Neural progenitor cell (in vitro differentiated cells): ENCODE measurements around the gene FLVCR2. TPM values are rescaled to one million over a fixed set of nuclear protein-coding genes. Genes with fewer than 3 reads are reported as not detected.

Source experiments
- DNase-seq: peaks from one replicate; pipeline ENCODE4 v3.0.0-alpha.2; 2016; ENCODE audit warnings: low spot score
- H2AFZ ChIP-seq: fragments of 200-600 bp; sonication (generic); replicated peaks from 2 replicates; pipeline ENCODE4 v1.6.1; 2016; ENCODE audit warnings: antibody characterized with exemption
- H3F3A ChIP-seq: fragments of 200-600 bp; sonication (generic); 2 replicates; pipeline ENCODE4 v1.6.1; 2016; ENCODE audit warnings: antibody characterized with exemption, low read depth
- H3K27ac ChIP-seq: fragments of 200-600 bp; sonication (generic); 2 replicates; pipeline ENCODE4 v1.5.1; 2016; ENCODE audit warnings: mild to moderate bottlenecking
- H3K27me3 ChIP-seq: fragments of 200-600 bp; sonication (generic); 2 replicates; pipeline ENCODE4 v1.6.1; 2016; ENCODE audit warnings: mild to moderate bottlenecking, moderate library complexity
- H3K36me3 ChIP-seq: fragments of 200-600 bp; sonication (generic); 2 replicates; pipeline ENCODE4 v1.5.1; 2016
- H3K4me1 ChIP-seq: fragments of 200-600 bp; sonication (generic); 2 replicates; pipeline ENCODE4 v1.6.1; 2016; ENCODE audit warnings: mixed run types
- H3K4me2 ChIP-seq: fragments of 200-600 bp; sonication (generic); 2 replicates; pipeline ENCODE4 v1.6.1; 2016
- H3K4me3 ChIP-seq: fragments of 200-600 bp; sonication (generic); 2 replicates; pipeline ENCODE4 v1.5.1; 2016
- H3K79me2 ChIP-seq: fragments of 200-600 bp; sonication (generic); 2 replicates; pipeline ENCODE4 v1.6.1; 2016; ENCODE audit warnings: low read depth
- H3K9ac ChIP-seq: fragments of 200-600 bp; sonication (generic); 2 replicates; pipeline ENCODE4 v1.6.1; 2016
- H3K9me3 ChIP-seq: fragments of 200-600 bp; sonication (generic); 2 replicates; pipeline ENCODE4 v1.5.1; 2016; ENCODE audit warnings: low read depth
- H4K20me1 ChIP-seq: fragments of 200-600 bp; sonication (generic); 2 replicates; pipeline ENCODE4 v1.6.1; 2016; ENCODE audit warnings: low read depth
- H3K27ac Mint-ChIP-seq: 3 replicates; pipeline ENCODE4 v1.8.0; 2021; ENCODE audit warnings: mixed read lengths
- H3K27me3 Mint-ChIP-seq: 2 replicates; pipeline ENCODE4 v1.8.0; 2022; ENCODE audit warnings: low read depth, mild to moderate bottlenecking, inconsistent platforms, moderate library complexity, mixed read lengths; ENCODE audit not compliant: insufficient read depth
- H3K36me3 Mint-ChIP-seq: 3 replicates; pipeline ENCODE4 v1.8.0; 2021; ENCODE audit warnings: mixed read lengths
- H3K4me1 Mint-ChIP-seq: 3 replicates; pipeline ENCODE4 v1.8.0; 2021; ENCODE audit warnings: mixed read lengths
- H3K4me3 Mint-ChIP-seq: 3 replicates; pipeline ENCODE4 v1.8.0; 2021; ENCODE audit warnings: mild to moderate bottlenecking, moderate library complexity, mixed read lengths
- H3K9me3 Mint-ChIP-seq: 3 replicates; pipeline ENCODE4 v1.8.0; 2020; ENCODE audit warnings: mixed read lengths
- CTCF ChIP-seq: fragments of 200-600 bp; sonication (generic); IDR thresholded peaks from 2 replicates; pipeline ENCODE4 v1.5.1; 2017; ENCODE audit warnings: antibody characterized with exemption, mild to moderate bottlenecking
- EZH2 ChIP-seq: fragments of 200-600 bp; sonication (generic); IDR thresholded peaks from 2 replicates; pipeline ENCODE4 v1.6.1; 2017; ENCODE audit warnings: antibody characterized with exemption, mild to moderate bottlenecking, moderate library complexity
- EZH2phosphoT487 ChIP-seq: fragments of 200-600 bp; sonication (generic); IDR thresholded peaks from 2 replicates; pipeline ENCODE4 v1.6.1; 2017; ENCODE audit warnings: antibody characterized with exemption
- total RNA-seq: library from RNA; depleted of rRNA; stranded (reverse); fragments of >200 nt; gene quantifications from 2 replicates; pipeline ENCODE4 v1.2.3, GENCODE V29; 2015; ENCODE audit warnings: low replicate concordance

The FLVCR2 gene
- total RNA-seq, 1 donor from 2014 or later = 1.7 TPM

- H3K9me3 Mint-ChIP-seq = peaks cover 2% of the 10 kb centered on the region
- no peaks in the 10 kb centered on the region for H3K4me1 ChIP-seq
- no peaks in the 10 kb centered on the region for H4K20me1 ChIP-seq
- no peak for TF ChIP-seq EZH2phosphoT487
- TF ChIP-seq CTCF = no peak
- no peak for TF ChIP-seq EZH2
- no peaks in the 10 kb centered on the region for H3K79me2 ChIP-seq
- no peak overlapping the region for H3K27ac Mint-ChIP-seq
- H3K27me3 Mint-ChIP-seq = peaks cover 17% of the 10 kb centered on the region
- no peak overlapping the region for H3K4me2 ChIP-seq
- H3K36me3 Mint-ChIP-seq = no peaks in the 10 kb centered on the region
- no peak overlapping the region for H3K4me3 Mint-ChIP-seq
- H3F3A ChIP-seq = no peaks in the 10 kb centered on the region
- no peak overlapping the region for H3K4me3 ChIP-seq
- peaks cover 5% of the 10 kb centered on the region for H3K4me1 Mint-ChIP-seq
- peaks cover 8% of the 10 kb centered on the region for H3K27me3 ChIP-seq
- no peak overlapping the region for H3K9ac ChIP-seq
- no peaks in the 10 kb centered on the region for H3K9me3 ChIP-seq
- DNase-seq = no peak
- no peak overlapping the region for H3K27ac ChIP-seq
- H3K36me3 ChIP-seq = no peaks in the 10 kb centered on the region
- no peak overlapping the region for H2AFZ ChIP-seq
These were observed 19.4 kb upstream of the FLVCR2 start for GRCh38 chr14:75559045-75559444.

GRCh38 chr14:75559451-75560222, 18.8 kb upstream of the FLVCR2 start:
- Histone ChIP-seq H3K4me3 (no peak overlapping the region), H3K27me3 (peaks cover 8% of the 10 kb centered on the region), H4K20me1 (no peaks in the 10 kb centered on the region), H3K79me2 (no peaks in the 10 kb centered on the region), H3F3A (no peaks in the 10 kb centered on the region), H2AFZ (no peak overlapping the region), H3K36me3 (no peaks in the 10 kb centered on the region), H3K9me3 (no peaks in the 10 kb centered on the region), H3K9ac (no peak overlapping the region), H3K4me2 (no peak overlapping the region), H3K27ac (no peak overlapping the region), H3K4me1 (no peaks in the 10 kb centered on the region)
- peaks cover 2% of the 10 kb centered on the region for H3K9me3 Mint-ChIP-seq
- H3K27ac Mint-ChIP-seq = no peak overlapping the region
- H3K36me3 Mint-ChIP-seq = no peaks in the 10 kb centered on the region
- H3K4me1 Mint-ChIP-seq = peaks cover 5% of the 10 kb centered on the region
- no peak for DNase-seq
- H3K27me3 Mint-ChIP-seq = peaks cover 18% of the 10 kb centered on the region
- TF ChIP-seq EZH2phosphoT487 (no peak), EZH2 (no peak), CTCF (no peak)
- H3K4me3 Mint-ChIP-seq = no peak overlapping the region

- Histone ChIP-seq H3K4me3 (no peak overlapping the region), H3K27ac (no peak overlapping the region), H3K9ac (no peak overlapping the region), H2AFZ (peak overlapping the region; percentile 77), H3K79me2 (no peaks in the 10 kb centered on the region), H3K27me3 (peaks cover 8% of the 10 kb centered on the region), H3K4me1 (no peaks in the 10 kb centered on the region), H3F3A (no peaks in the 10 kb centered on the region), H3K9me3 (no peaks in the 10 kb centered on the region), H3K4me2 (no peak overlapping the region), H4K20me1 (no peaks in the 10 kb centered on the region), H3K36me3 (no peaks in the 10 kb centered on the region)
- peaks cover 25% of the 10 kb centered on the region for H3K27me3 Mint-ChIP-seq
- no peak for TF ChIP-seq EZH2phosphoT487
- TF ChIP-seq CTCF = peak; percentile 90
- peaks cover 5% of the 10 kb centered on the region for H3K4me1 Mint-ChIP-seq
- H3K27ac Mint-ChIP-seq = no peak overlapping the region
- peaks cover 2% of the 10 kb centered on the region for H3K9me3 Mint-ChIP-seq
- no peaks in the 10 kb centered on the region for H3K36me3 Mint-ChIP-seq
- H3K4me3 Mint-ChIP-seq = no peak overlapping the region
- DNase-seq = peak; percentile 88
These were observed 17.4 kb upstream of the FLVCR2 start for GRCh38 chr14:75561013-75561432.
